NCI-H1105 (cell line): ENCODE measurements around the gene PI4K2A.
A peak's percentile ranks its signal among the peaks of the same experiment; 100 is the strongest.

Experiments used
- DNase-seq: peaks from one replicate; lab custom pipeline; 2025; lab: John Stamatoyannopoulos, UW

Gene PI4K2A

GRCh38 chr10:97707134-97707861, 66.8 kb downstream of the PI4K2A start:
- DNase-seq = no peak

DNA sequence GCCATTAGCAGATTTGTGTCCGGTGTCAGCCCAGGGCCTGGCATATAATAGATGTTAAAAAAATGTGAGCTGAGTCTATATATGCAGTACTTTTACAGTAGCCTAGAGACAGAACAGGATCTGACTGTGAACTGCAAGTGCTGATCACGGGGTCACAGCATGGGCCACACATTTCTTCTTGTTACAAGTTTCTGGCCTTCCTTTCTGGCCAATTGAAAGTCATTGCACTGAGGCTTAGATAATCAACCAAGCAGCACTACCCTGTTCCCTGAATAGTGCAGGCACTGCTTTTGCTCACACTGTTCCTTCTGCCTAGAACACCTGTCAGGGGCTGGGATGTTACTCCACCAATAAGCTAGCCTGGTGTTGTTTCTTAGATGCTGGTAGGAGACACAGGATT, 67.7 kb downstream of the PI4K2A start:
- DNase-seq = no peak

GRCh38 chr10:97708976-97709946, 68.8 kb downstream of the PI4K2A start:
- DNase-seq = peak; percentile 11

GRCh38 chr10:97711640-97712572, 71.4 kb downstream of the PI4K2A start:
- no peak for DNase-seq

DNA sequence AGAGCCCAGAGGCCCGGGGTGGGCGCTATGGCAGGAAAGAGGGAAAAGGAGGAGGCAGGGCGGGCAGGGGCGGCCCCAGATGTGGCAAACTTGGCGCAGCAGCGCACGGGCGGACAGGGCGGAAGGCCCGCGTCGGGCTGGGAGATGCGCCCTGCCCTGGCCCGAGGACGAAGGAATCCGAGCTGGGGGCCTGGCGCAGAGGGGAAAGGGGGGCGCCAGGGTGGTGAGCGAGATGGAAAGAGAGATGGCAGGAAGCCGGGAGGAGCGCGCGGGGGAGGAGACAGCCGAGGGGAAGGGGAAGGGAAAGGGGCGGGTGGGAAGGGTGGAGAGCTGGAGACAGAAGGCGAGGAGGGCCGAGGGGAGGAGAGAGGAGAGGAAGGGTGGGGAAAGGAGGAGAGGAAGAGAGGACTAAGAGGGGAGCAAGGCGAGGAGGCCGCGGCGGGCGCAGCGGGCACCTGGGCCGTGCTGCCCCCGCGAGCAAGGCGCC, 72.9 kb downstream of the PI4K2A start, which contains the start of gene MARVELD1:
Gene MARVELD1, plus strand, starts transcription at position 392 of the 487 bp plus-strand sequence. CDS start 147 bp downstream, outside the sequence.
- peak; percentile 6 for DNase-seq

DNA sequence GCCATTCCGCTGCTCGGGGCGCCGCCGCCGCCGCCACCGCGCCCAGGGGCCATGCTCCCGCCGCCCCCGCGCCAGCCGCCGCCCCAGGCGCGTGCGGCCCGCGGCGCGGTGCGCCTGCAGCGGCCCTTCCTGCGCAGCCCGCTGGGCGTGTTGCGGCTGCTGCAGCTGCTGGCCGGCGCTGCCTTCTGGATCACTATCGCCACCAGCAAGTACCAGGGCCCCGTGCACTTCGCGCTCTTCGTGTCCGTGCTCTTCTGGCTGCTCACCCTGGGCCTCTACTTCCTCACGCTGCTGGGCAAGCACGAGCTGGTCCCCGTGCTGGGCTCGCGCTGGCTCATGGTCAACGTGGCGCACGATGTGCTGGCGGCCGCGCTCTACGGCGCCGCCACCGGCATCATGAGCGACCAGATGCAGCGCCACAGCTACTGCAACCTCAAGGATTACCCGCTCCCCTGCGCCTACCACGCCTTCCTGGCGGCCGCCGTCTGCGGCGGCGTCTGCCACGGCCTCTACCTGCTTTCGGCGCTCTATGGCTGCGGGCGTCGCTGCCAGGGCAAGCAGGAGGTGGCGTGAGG, 73.4 kb downstream of the PI4K2A start:
- DNase-seq = peak; percentile 19

- peak; percentile 18 for DNase-seq
Measured at GRCh38 chr10:97714401-97715258, 74.2 kb downstream of the PI4K2A start.

- DNase-seq = no peak
Measured at GRCh38 chr10:97715259-97715874, 74.9 kb downstream of the PI4K2A start.

GRCh38 chr10:97717627-97718026, 77.2 kb downstream of the PI4K2A start:
- no peak for DNase-seq

DNA sequence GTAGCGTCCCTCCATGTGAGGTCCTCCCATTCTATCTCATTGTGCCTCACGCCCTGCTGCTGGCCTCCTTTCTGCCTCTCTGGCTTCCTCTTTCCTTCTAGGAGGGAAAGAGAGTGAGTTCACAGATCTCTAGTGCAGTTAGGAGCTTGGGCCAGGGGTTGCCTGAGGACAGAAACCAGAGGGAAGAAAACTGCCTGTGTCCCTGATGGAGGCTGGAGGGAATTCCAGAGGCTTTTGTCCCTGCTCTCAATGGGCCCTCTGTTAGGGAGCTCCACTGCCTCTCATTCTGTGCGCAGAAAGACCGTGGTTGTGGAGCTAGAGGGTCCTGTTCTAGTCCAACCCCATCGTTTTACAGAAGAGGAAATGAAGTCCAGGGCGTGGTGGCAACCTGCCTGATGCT, 77.7 kb downstream of the PI4K2A start:
- no peak for DNase-seq

DNA sequence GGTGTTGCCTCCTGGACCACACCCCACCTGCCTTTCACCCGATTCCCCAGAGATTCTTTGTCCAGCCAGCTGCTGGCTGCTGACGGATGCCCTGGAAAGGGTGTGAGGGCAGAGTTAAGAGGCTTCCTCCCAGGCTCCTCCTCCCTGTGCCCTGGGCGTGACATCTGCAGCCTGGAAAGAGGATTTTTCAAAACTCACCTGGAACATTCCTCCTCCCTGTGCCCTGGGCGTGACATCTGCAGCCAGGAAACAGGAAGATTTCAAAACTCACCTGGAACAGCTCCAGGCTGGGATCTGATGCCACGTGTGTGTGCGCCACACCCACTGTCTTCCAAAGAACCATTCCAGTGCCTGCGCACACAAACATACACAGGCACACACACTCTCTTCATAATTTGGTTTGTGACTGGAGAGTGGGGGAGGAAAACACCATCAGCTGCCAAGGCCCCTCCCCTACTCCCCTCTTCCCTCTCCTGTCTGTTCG, 78.2 kb downstream of the PI4K2A start:
- peak; percentile 73 for DNase-seq

- DNase-seq = no peak
Measured at GRCh38 chr10:97719602-97720001, 79.1 kb downstream of the PI4K2A start.

GRCh38 chr10:97721871-97722780, 81.7 kb downstream of the PI4K2A start:
- DNase-seq = no peak

DNA sequence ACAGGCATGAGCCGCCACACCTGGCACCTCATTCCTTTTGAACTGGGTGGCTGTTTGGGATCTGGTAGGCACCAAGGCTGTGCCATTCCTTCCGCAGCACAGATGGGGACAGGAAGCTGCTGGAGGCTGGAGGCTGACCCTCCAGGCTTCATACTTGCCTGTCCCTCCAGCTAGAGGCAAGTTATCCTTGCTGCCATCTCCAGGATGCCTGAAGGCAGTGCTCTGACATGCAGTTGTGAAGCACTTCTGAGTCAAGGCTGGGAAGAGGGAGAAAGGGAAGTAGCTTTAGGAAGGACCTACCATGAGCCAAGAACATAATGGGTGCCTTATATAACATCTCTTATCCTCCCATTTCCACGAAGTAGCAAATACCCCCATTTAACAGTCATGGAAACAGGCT, 82.5 kb downstream of the PI4K2A start:
- no peak for DNase-seq

DNA sequence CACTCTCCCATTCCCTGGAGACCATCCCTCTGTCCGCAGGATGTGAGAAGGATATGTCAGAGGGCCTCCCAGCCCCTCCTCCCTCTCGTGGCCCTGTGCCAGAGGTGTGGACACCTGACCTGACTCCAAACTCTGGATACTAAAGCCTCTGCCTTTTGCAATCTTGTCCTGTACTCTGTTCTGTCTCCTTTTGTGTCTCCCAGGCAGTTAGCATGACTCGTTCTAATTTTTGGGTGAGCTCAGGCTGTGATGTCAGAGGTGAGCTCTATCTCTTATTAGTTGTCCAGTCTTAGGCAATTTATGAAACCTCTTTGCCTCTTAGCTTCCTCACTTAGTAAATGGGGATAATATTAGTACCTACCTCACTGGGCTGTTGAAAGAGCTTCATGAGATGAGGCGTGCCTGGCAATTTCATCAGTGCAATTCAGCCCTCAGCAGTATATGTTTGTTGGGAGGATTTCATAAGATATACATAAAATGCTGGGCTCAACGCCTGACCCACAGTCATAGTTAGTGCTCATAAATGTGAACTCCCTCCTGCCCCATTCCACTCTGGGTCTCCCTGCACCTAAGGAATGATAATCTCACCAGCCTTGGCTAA, 84.0 kb downstream of the PI4K2A start:
- DNase-seq = no peak
